T47D (cell line): ENCODE data around the gene SLC8A2.
"Not testable (repeated sequence)": the region's sequence is repeated elsewhere in the genome, so short reads cannot be mapped to it uniquely, and the experiment has no call there.

Source experiments
- DNase-seq, 2 experiments: peaks; one replicate each; pipeline versions ENCODE4 v3.0.0 to v3.0.0-alpha.2; 2011 to 2012; ENCODE audit warnings: low read depth in 1 of 2, low spot score in 1 of 2
- JUND ChIP-seq: IDR thresholded peaks from 2 replicates; pipeline ENCODE4 v1.6.1; 2012; ENCODE audit warnings: low read depth
- in situ Hi-C: cut with HindIII; loops from 2 replicates; pipeline ENCODE4 v1.10.0; 2016; ENCODE audit warnings: low sequenced_read_pairs, low pct_unique_long_range_greater_than_20kb

The SLC8A2 gene

GRCh38 chr19:47390533-47391488 lies 80.9 kb downstream of the SLC8A2 start:
- in situ Hi-C loops = no loop called here
- TF ChIP-seq JUND = no peak
- no peak for DNase-seq

DNA sequence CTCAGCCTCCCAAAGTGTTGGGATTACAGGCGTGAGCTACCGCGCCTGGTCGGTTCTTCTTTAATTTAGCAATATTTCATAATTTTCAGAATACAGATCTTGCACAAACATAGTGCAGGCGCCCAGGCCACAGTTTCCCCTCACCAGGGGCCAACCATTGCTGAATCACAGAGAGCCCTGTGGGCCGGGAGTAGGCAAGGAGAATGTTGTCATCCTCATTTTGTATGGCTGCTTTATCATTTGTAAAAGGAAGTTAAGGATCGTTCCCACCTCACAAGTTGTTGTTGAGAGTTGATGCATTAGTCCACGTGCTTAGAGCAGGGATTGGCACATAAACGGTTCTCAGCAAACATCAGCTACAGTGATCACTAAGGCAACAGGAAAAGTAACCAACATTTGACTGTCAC lies 82.5 kb downstream of the SLC8A2 start:
- TF ChIP-seq JUND = no peak
- in situ Hi-C loops = no loop called here
- DNase-seq = no peak

GRCh38 chr19:47388721-47389120 lies 83.0 kb downstream of the SLC8A2 start:
- in situ Hi-C loops, DNase-seq: not testable (repeated sequence)

- DNase-seq, in situ Hi-C loops: not testable (repeated sequence)
These were observed 84.1 kb downstream of the SLC8A2 start for GRCh38 chr19:47387623-47388022.

DNA sequence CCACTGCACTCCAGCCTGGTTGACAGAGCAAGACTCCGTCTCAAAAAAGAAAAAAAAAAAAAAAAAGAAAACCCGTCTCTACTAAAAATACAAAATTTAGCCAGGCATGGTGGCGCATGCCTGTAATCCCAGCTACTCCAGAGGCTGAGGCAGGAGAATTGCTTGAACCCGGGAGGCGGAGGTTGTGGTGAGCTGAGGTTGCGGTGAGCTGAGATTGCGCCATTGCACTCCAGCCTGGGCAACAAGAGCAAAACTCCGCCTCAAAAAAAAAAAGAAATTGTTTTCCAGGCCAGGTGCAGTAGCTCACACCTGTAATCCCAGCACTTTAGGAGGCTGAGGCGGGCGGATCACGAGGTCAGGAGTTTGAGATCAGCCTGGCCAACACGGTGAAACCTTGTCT lies 85.1 kb downstream of the SLC8A2 start:
- DNase-seq, in situ Hi-C loops: not testable (repeated sequence)

DNA sequence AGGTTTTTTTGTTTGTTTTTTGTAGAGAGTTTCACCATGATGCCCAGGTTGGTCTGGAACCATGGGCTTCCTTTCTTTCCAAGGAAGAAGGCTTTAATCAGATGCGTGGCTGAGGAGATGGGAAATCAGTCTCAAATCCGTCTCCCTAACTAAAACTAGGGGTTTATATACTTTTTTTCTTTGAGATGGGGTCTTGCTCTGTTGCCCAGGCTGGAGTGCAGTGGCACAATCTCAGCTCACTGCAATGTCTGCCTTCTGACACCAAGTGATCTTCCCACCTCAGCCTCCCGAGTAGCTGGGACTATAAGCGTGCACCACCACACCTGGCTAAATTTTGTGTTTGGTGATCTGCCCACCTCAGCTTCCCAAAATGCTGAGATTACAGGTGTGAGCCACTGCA lies 87.2 kb downstream of the SLC8A2 start:
- in situ Hi-C loops, DNase-seq: not testable (repeated sequence)

DNA sequence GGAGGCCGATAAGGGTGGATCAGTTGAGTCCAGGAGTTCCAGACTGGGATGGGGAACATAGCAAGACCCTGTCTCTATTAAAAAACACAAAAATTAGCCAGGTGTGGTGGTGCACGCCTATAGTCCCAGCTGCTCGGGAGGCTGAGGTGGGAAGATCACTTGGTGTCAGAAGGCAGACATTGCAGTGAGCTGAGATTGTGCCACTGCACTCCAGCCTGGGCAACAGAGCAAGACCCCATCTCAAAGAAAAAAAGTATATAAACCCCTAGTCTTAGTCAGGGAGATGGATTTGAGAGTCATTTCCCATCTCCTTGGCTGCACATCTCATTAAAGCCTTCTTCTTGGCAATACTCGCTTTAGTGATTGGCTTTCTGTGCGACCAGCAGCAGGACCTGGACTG lies 87.8 kb downstream of the SLC8A2 start:
- DNase-seq, in situ Hi-C loops: not testable (repeated sequence)

DNA sequence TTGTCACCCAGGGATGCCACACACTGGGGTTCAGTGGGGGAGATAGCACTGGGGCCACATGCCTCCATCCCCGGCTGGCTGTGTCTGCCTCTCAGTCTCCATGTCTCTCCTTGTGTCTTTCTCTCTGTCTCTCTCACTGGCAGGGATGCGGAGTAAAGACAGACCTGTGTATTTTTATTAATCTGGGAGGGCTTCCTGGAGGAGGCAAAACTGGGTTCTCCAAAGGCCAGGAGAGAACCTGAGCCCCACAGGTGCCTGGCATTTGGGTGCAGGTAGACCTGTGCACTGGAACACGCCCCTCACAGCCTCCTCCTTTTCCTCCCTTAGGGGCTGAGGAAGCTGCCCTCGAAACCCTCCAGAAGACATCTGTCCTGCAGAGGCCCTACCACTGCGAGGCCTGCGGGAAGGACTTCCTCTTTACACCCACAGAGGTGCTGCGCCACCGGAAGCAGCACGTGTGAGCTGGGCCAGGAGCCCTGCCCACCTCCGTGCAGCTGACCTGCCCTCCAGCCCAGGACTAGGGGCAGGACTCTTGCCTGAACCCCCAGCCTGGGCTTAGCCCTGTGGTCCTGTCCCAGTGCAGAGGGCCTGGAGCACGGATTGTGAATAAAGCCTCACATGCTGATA lies 89.9 kb downstream of the SLC8A2 start:
- no peak for TF ChIP-seq JUND
- in situ Hi-C loops = no loop called here
- DNase-seq = no peak

DNA sequence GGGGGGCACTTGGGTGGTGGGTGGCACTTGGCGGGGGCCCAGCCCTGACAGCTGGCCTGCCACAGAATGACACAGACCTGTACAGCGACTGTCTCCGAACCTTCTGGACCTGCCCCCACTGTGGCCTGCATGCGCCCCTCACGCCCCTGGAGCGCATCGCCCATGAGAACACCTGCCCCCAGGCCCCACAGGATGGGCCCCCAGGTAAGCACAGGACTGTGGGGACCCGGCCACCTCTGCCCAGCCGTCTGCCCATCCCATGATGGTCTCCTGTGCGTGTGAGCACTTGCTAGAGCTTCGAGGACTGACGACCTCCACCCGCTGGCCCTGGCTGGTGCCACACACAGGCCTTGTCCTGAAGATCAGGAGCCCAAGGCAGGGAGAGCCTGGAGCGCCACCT lies 90.6 kb downstream of the SLC8A2 start:
- in situ Hi-C loops = no loop called here
- no peak for DNase-seq
- no peak for TF ChIP-seq JUND

DNA sequence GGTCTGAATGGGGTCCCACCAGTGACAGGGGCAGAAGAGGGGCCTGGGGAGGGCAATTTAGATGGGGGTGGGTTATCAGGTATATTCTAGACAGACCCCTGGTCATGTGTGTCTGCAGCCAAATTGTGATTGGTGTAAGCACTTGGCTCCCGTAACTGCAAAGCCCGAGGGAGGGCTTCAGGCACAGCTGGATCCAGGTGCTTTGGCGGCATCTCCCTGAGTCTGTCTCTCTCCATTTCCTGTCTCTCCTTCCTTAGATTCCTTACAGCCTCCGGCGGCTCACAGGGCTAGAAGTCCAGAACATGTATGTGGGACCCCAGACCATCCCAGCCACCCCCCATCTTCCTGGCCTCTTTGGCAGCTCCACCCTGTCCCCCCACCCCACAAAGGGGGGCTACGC lies 91.1 kb downstream of the SLC8A2 start:
- in situ Hi-C loops = no loop called here
- no peak for DNase-seq
- no peak for TF ChIP-seq JUND

- no peak for TF ChIP-seq JUND
- in situ Hi-C loops = no loop called here
- no peak for DNase-seq
These were observed 92.2 kb downstream of the SLC8A2 start for GRCh38 chr19:47379381-47379938.

- DNase-seq = no peak
- in situ Hi-C loops = no loop called here
- no peak for TF ChIP-seq JUND
These were observed 93.4 kb downstream of the SLC8A2 start for GRCh38 chr19:47378246-47378645.
